ENCODE data around the gene MSI2. TPM values are rescaled to one million over a fixed set of nuclear protein-coding genes. Genes with fewer than 3 reads are reported as not detected.

Gene MSI2
- total and polyA plus RNA-seq, 9 of the 15 experiments (the other 6 are each of a cell fraction or from before 2014, with no cell fraction given), result 4.6 to 61.8 (median 42.4) TPM

GRCh38 chr17:57375770-57376225 lies 119.5 kb downstream of the MSI2 start (continued):
- TF ChIP-seq STAT6 (CRISPR knock-in tag; IDR thresholded peaks at IDR 0.05) (no peak), ZNF518B (CRISPR knock-in tag; IDR thresholded peaks at IDR 0.05) (no peak), SMAD4 (CRISPR knock-in tag; conservative IDR thresholded peaks at IDR 0.05) (peak; percentile 46; the same call in 1 of the 2 replicates), GATA2 (CRISPR knock-in tag; IDR thresholded peaks at IDR 0.05) (peak; percentile 50; the same call in 1 of the 2 replicates), KDM1A (IDR thresholded peaks at IDR 0.05) (peak; percentile 67 to 81; a peak in 3 of 4 replicates), LEF1 (IDR thresholded peaks at IDR 0.05) (peak; percentile 69; the same call in 1 of the 2 replicates), NR2F6 (CRISPR knock-in tag; IDR thresholded peaks at IDR 0.05) (no peak), TFAP4 (CRISPR knock-in tag; IDR thresholded peaks at IDR 0.05; ENCODE audit: borderline replicate concordance) (peak; percentile 75; the same call in 1 of the 2 replicates), SMARCA4 (IDR thresholded peaks at IDR 0.05) (peak; percentile 59; the same call in 1 of the 2 replicates), ZEB2 (IDR thresholded peaks at IDR 0.05) (peak; percentile 71), SMARCE1 (IDR thresholded peaks at IDR 0.05) (peak; percentile 70), NKRF (IDR thresholded peaks at IDR 0.05; ENCODE audit: borderline replicate concordance) (no peak), ZBTB8A (IDR thresholded peaks at IDR 0.05; ENCODE audit: partially characterized antibody) (no peak), E2F6 (IDR thresholded peaks at IDR 0.05; ENCODE audit: borderline replicate concordance in 1 of 2, extremely low read depth in 1 of 2, insufficient read depth in 1 of 2, insufficient read length in 1 of 2, low read depth in 1 of 2, low read length in 1 of 2, poor library complexity in 1 of 2, severe bottlenecking in 1 of 2) (peak in 1 of 2 experiments; percentile 53), ZNF780A (CRISPR knock-in tag; IDR thresholded peaks at IDR 0.05) (no peak), NR1H2 (CRISPR knock-in tag; IDR thresholded peaks at IDR 0.05) (no peak), ATF7 (IDR thresholded peaks at IDR 0.05) (0 out of 2 replicates have a peak, but pooled peaks have one; percentile 12), TRIM24 (IDR thresholded peaks at IDR 0.05) (0 out of 4 replicates have a peak, but pooled peaks of 1 of the 2 experiments have one; percentile 27), MAFK (IDR thresholded peaks at IDR 0.05; ENCODE audit: low read length) (peak; percentile 15; the same call in 1 of the 2 replicates)

Data from K562 (cell line).